Measurements from ENCODE around the gene ULBP3.

DNA sequence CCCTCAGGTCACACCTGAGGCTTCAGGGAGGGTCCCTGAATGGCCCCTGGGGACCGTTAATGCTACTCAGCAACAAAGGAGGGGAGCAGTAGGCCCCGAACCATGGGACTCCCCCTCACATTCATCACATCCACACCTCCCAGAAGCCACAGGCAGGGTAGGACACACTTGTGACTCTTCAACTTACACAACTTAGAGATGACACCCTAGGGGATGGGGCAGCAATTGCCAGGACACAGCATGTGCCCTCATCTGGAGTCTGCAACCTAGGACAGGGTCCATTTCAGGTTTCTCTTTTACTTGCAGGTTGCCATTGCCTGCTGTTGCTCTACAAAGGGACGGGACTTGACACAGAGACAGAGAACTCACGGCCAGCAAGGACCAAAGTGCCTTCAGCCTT, 770 bp downstream of the ULBP3 start:
- TF ChIP-seq JUN (CRISPR knock-in tag; IDR thresholded peaks at IDR 0.05) (no peak), MIXL1 (CRISPR knock-in tag; IDR thresholded peaks at IDR 0.05) (no peak), FOXM1 (CRISPR knock-in tag; IDR thresholded peaks at IDR 0.05) (no peak), RBM22 (optimal IDR thresholded peaks at IDR 0.05; ENCODE audit: low read length) (no peak), KDM1A (CRISPR knock-in tag; IDR thresholded peaks at IDR 0.05) (no peak), CHD2 (IDR thresholded peaks at IDR 0.05; ENCODE audit: low read depth, low read length) (no peak)
- TF ChIP-seq, protein P1, sequence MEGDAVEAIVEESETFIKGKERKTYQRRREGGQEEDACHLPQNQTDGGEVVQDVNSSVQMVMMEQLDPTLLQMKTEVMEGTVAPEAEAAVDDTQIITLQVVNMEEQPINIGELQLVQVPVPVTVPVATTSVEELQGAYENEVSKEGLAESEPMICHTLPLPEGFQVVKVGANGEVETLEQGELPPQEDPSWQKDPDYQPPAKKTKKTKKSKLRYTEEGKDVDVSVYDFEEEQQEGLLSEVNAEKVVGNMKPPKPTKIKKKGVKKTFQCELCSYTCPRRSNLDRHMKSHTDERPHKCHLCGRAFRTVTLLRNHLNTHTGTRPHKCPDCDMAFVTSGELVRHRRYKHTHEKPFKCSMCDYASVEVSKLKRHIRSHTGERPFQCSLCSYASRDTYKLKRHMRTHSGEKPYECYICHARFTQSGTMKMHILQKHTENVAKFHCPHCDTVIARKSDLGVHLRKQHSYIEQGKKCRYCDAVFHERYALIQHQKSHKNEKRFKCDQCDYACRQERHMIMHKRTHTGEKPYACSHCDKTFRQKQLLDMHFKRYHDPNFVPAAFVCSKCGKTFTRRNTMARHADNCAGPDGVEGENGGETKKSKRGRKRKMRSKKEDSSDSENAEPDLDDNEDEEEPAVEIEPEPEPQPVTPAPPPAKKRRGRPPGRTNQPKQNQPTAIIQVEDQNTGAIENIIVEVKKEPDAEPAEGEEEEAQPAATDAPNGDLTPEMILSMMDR (CRISPR knock-in tag; IDR thresholded peaks at IDR 0.05): no peak
- TF ChIP-seq, protein P2, sequence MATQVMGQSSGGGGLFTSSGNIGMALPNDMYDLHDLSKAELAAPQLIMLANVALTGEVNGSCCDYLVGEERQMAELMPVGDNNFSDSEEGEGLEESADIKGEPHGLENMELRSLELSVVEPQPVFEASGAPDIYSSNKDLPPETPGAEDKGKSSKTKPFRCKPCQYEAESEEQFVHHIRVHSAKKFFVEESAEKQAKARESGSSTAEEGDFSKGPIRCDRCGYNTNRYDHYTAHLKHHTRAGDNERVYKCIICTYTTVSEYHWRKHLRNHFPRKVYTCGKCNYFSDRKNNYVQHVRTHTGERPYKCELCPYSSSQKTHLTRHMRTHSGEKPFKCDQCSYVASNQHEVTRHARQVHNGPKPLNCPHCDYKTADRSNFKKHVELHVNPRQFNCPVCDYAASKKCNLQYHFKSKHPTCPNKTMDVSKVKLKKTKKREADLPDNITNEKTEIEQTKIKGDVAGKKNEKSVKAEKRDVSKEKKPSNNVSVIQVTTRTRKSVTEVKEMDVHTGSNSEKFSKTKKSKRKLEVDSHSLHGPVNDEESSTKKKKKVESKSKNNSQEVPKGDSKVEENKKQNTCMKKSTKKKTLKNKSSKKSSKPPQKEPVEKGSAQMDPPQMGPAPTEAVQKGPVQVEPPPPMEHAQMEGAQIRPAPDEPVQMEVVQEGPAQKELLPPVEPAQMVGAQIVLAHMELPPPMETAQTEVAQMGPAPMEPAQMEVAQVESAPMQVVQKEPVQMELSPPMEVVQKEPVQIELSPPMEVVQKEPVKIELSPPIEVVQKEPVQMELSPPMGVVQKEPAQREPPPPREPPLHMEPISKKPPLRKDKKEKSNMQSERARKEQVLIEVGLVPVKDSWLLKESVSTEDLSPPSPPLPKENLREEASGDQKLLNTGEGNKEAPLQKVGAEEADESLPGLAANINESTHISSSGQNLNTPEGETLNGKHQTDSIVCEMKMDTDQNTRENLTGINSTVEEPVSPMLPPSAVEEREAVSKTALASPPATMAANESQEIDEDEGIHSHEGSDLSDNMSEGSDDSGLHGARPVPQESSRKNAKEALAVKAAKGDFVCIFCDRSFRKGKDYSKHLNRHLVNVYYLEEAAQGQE (IDR thresholded peaks at IDR 0.05; ENCODE audit: borderline replicate concordance in 1 of 2, low read depth in 1 of 2, low read length in 2 of 2): no peak
